ENCODE results near the gene IL12RB1.
"Not testable (repeated sequence)": the region's sequence is repeated elsewhere in the genome, so short reads cannot be mapped to it uniquely, and the experiment has no call there.

IL12RB1 gene

GRCh38 chr19:18112989-18113478, 26.3 kb upstream of the IL12RB1 start:
- DNase-seq (ENCODE audit: low spot score), result peak; percentile 95

- DNase-seq (ENCODE audit: low spot score), result no peak
These were observed 24.0 kb upstream of the IL12RB1 start for GRCh38 chr19:18110609-18111232.

GRCh38 chr19:18109733-18110608, 23.2 kb upstream of the IL12RB1 start:
- no peak for DNase-seq (ENCODE audit: low spot score)

- no peak for DNase-seq (ENCODE audit: low spot score)
These were observed 22.6 kb upstream of the IL12RB1 start for GRCh38 chr19:18109341-18109732.

- DNase-seq (ENCODE audit: low spot score), result no peak
These were observed 22.2 kb upstream of the IL12RB1 start for GRCh38 chr19:18108897-18109296.

- DNase-seq (ENCODE audit: low spot score), result no peak
These were observed 20.5 kb upstream of the IL12RB1 start for GRCh38 chr19:18107235-18107634.

- not testable (repeated sequence) for DNase-seq (ENCODE audit: low spot score)
These were observed 18.5 kb upstream of the IL12RB1 start for GRCh38 chr19:18105259-18105658.

GRCh38 chr19:18104793-18105131, 18.0 kb upstream of the IL12RB1 start:
- no peak for DNase-seq (ENCODE audit: low spot score)

- DNase-seq (ENCODE audit: low spot score), result peak; percentile 37
These were observed 16.3 kb upstream of the IL12RB1 start for GRCh38 chr19:18102916-18103542.

GRCh38 chr19:18101268-18101667, 14.5 kb upstream of the IL12RB1 start:
- no peak for DNase-seq (ENCODE audit: low spot score)

- peak; percentile 66 for DNase-seq (ENCODE audit: low spot score)
These were observed 14.0 kb upstream of the IL12RB1 start for GRCh38 chr19:18100710-18101109.

GRCh38 chr19:18099623-18099995, 12.9 kb upstream of the IL12RB1 start:
- no peak for DNase-seq (ENCODE audit: low spot score)

GRCh38 chr19:18098891-18099622, 12.3 kb upstream of the IL12RB1 start:
- DNase-seq (ENCODE audit: low spot score), result peak; percentile 35

GRCh38 chr19:18097993-18098890, 11.5 kb upstream of the IL12RB1 start:
- no peak for DNase-seq (ENCODE audit: low spot score)

GRCh38 chr19:18097217-18097992, 10.7 kb upstream of the IL12RB1 start, which contains the start of gene MAST3:
Gene MAST3, plus strand, starts transcription at chr19:18097778. Its CDS starts 15 bp downstream, at chr19:18097793.
- peak; percentile 86 for DNase-seq (ENCODE audit: low spot score)

GRCh38 chr19:18096258-18096657, 9.5 kb upstream of the IL12RB1 start:
- DNase-seq (ENCODE audit: low spot score), result no peak

- DNase-seq (ENCODE audit: low spot score), result no peak
These were observed 6.9 kb upstream of the IL12RB1 start for GRCh38 chr19:18093439-18094161.

GRCh38 chr19:18091217-18091608, 4.5 kb upstream of the IL12RB1 start:
- DNase-seq (ENCODE audit: low spot score), result peak; percentile 64

GRCh38 chr19:18090545-18091216, 3.9 kb upstream of the IL12RB1 start:
- peak; percentile 54 for DNase-seq (ENCODE audit: low spot score)
